ENCODE data around the gene IL16. TPM values are rescaled to one million over a fixed set of nuclear protein-coding genes. Genes with fewer than 3 reads are reported as not detected.

The IL16 gene
- total RNA-seq, 3 donors from 2014 or later (not counting 1 experiment from before 2014, with no cell fraction given) = 98.1 to 153 (median 114) TPM

- ATAC-seq (no peak), DNase-seq (no peak)
- H3K4me3 ChIP-seq (ENCODE audit: low read length) = no peak overlapping the region
- peaks cover 54 to 67% of the 10 kb centered on the region in 2 donors for H3K4me1 Mint-ChIP-seq
- intact Hi-C loops (cut with micrococcal nuclease) = no loop called here
- no peaks in the 10 kb centered on the region for H3K9me3 Mint-ChIP-seq
- H3K4me3 Mint-ChIP-seq = no peak overlapping the region
- H3K9me3 ChIP-seq (ENCODE audit: control insufficient read depth, insufficient read depth, low read length) = no peaks in the 10 kb centered on the region
- peaks cover 45% of the 10 kb centered on the region for H3K4me1 ChIP-seq (ENCODE audit: control insufficient read depth, insufficient read depth, low read length)
- H3K36me3 Mint-ChIP-seq = peaks cover 13% of the 10 kb centered on the region
- peak overlapping the region; percentile 90 to 98 for H3K27ac Mint-ChIP-seq
- peak overlapping the region; percentile 65 for H3K27ac ChIP-seq (ENCODE audit: low read length)
- TF ChIP-seq, protein P1, sequence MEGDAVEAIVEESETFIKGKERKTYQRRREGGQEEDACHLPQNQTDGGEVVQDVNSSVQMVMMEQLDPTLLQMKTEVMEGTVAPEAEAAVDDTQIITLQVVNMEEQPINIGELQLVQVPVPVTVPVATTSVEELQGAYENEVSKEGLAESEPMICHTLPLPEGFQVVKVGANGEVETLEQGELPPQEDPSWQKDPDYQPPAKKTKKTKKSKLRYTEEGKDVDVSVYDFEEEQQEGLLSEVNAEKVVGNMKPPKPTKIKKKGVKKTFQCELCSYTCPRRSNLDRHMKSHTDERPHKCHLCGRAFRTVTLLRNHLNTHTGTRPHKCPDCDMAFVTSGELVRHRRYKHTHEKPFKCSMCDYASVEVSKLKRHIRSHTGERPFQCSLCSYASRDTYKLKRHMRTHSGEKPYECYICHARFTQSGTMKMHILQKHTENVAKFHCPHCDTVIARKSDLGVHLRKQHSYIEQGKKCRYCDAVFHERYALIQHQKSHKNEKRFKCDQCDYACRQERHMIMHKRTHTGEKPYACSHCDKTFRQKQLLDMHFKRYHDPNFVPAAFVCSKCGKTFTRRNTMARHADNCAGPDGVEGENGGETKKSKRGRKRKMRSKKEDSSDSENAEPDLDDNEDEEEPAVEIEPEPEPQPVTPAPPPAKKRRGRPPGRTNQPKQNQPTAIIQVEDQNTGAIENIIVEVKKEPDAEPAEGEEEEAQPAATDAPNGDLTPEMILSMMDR (IDR thresholded peaks at IDR 0.05) = no peak
- no peaks in the 10 kb centered on the region for H3K27me3 Mint-ChIP-seq (ENCODE audit: low read depth in 2 of 2)
- peaks cover 36% of the 10 kb centered on the region for H3K36me3 ChIP-seq (ENCODE audit: control insufficient read depth, insufficient read depth, low read length)
- H3K27me3 ChIP-seq (ENCODE audit: control insufficient read depth, insufficient read depth, low read length) = no peaks in the 10 kb centered on the region
- 93% methylated on average over 22 of the region's 22 CpGs for WGBS (ENCODE audit: insufficient coverage)
Observed at GRCh38 chr15:81312790-81313543, 116.3 kb downstream of the IL16 start.

- WGBS (ENCODE audit: insufficient coverage) = 96% methylated on average over 5 of the region's 5 CpGs
- H3K4me3 Mint-ChIP-seq = no peak overlapping the region
Observed at GRCh38 chr15:81313686-81314085, 117.0 kb downstream of the IL16 start.

GRCh38 chr15:81314378-81314777 is 117.7 kb downstream of the IL16 start:
- H3K4me1 ChIP-seq (ENCODE audit: control insufficient read depth, insufficient read depth, low read length) = peaks cover 45% of the 10 kb centered on the region
- intact Hi-C loops (cut with micrococcal nuclease) = loop anchor here (2.0 kb wide), 1 partner anchor 18 kb away; no protein-coding TSS in a partner anchor
- no peak overlapping the region for H3K4me3 Mint-ChIP-seq

More at GRCh38 chr15:81313686-81314085, 117.0 kb downstream of the IL16 start:
- DNase-seq (no peak), ATAC-seq (no peak)
- intact Hi-C loops (cut with micrococcal nuclease) = loop anchor here (2.0 kb wide), 1 partner anchor 17 kb away; no protein-coding TSS in a partner anchor
- TF ChIP-seq, protein P1 (IDR thresholded peaks at IDR 0.05) = no peak
- Mint-ChIP-seq H3K27me3 (ENCODE audit: low read depth in 2 of 2) (no peaks in the 10 kb centered on the region), H3K9me3 (no peaks in the 10 kb centered on the region), H3K36me3 (peaks cover 11% of the 10 kb centered on the region), H3K4me1 (peaks cover 54 to 67% of the 10 kb centered on the region in 2 donors), H3K27ac (peak overlapping the region; percentile 90 to 98)
- Histone ChIP-seq H3K27ac (ENCODE audit: low read length) (no peak overlapping the region), H3K9me3 (ENCODE audit: control insufficient read depth, insufficient read depth, low read length) (no peaks in the 10 kb centered on the region), H3K36me3 (ENCODE audit: control insufficient read depth, insufficient read depth, low read length) (peaks cover 35% of the 10 kb centered on the region), H3K4me3 (ENCODE audit: low read length) (no peak overlapping the region), H3K4me1 (ENCODE audit: control insufficient read depth, insufficient read depth, low read length) (peaks cover 45% of the 10 kb centered on the region), H3K27me3 (ENCODE audit: control insufficient read depth, insufficient read depth, low read length) (no peaks in the 10 kb centered on the region)

More at GRCh38 chr15:81314378-81314777, 117.7 kb downstream of the IL16 start:
- TF ChIP-seq, protein P1 (IDR thresholded peaks at IDR 0.05) = no peak
- DNase-seq = no peak
- no peak overlapping the region for H3K4me3 ChIP-seq (ENCODE audit: low read length)
- WGBS (ENCODE audit: insufficient coverage) = 81% methylated on average over 5 of the region's 5 CpGs
- Mint-ChIP-seq H3K27ac (peak overlapping the region; percentile 72 to 81), H3K4me1 (peaks cover 50 to 64% of the 10 kb centered on the region in 2 donors), H3K36me3 (peaks cover 4% of the 10 kb centered on the region), H3K9me3 (no peaks in the 10 kb centered on the region), H3K27me3 (ENCODE audit: low read depth in 2 of 2) (no peaks in the 10 kb centered on the region)
- H3K27me3 ChIP-seq (ENCODE audit: control insufficient read depth, insufficient read depth, low read length) = no peaks in the 10 kb centered on the region
- peak overlapping the region; percentile 27 for H3K27ac ChIP-seq (ENCODE audit: low read length)
- no peak for ATAC-seq
- H3K36me3 ChIP-seq (ENCODE audit: control insufficient read depth, insufficient read depth, low read length) = peaks cover 32% of the 10 kb centered on the region
- H3K9me3 ChIP-seq (ENCODE audit: control insufficient read depth, insufficient read depth, low read length) = no peaks in the 10 kb centered on the region

Measured in natural killer cell (primary cell).